HepG2 (cell line): Measurements from ENCODE around the gene KANSL3. TPM values are rescaled to one million over a fixed set of nuclear protein-coding genes. Genes with fewer than 3 reads are reported as not detected.

ENCODE experiments used
- ATF1 ChIP-seq: IDR thresholded peaks from 2 replicates; pipeline ENCODE4 v1.6.1; 2016; ENCODE audit warnings: mild to moderate bottlenecking, control low read depth
- HNRNPLL ChIP-seq: fragments of 200-400 bp; formaldehyde crosslinking; IDR thresholded peaks from 2 replicates; pipeline ENCODE4 v1.6.1; 2017; ENCODE audit warnings: mild to moderate bottlenecking, low read depth, low read length; ENCODE audit not compliant: poor library complexity, severe bottlenecking
- KDM3A ChIP-seq: IDR thresholded peaks from 2 replicates; pipeline ENCODE4 v1.6.1; 2018; ENCODE audit warnings: low read depth, missing compliant biosample characterization
- NBN ChIP-seq: fragments of 450-650 bp; conservative IDR thresholded peaks from 2 replicates; pipeline ENCODE4 v1.6.1; 2017
- NPAS2 ChIP-seq: sonication (generic); formaldehyde crosslinking; IDR thresholded peaks from 2 replicates; pipeline ENCODE4 v1.8.0; 2022; ENCODE audit warnings: mild to moderate bottlenecking, missing genetic modification reagents, borderline replicate concordance
- PPARG ChIP-seq: conservative IDR thresholded peaks from 2 replicates; pipeline ENCODE4 v1.6.1; 2016; ENCODE audit warnings: missing biosample characterization, missing genetic modification reagents
- SALL1 ChIP-seq: sonication (generic); formaldehyde crosslinking; IDR thresholded peaks from 2 replicates; pipeline ENCODE4 v1.8.0; 2022; ENCODE audit warnings: mild to moderate bottlenecking, missing genetic modification reagents
- TERF1 ChIP-seq: sonication (generic); formaldehyde crosslinking; IDR thresholded peaks from 2 replicates; pipeline ENCODE4 v1.8.0; 2022; ENCODE audit warnings: mild to moderate bottlenecking, missing genetic modification reagents, moderate library complexity
- TMF1 ChIP-seq: sonication (generic); formaldehyde crosslinking; IDR thresholded peaks from 2 replicates; pipeline ENCODE4 v1.8.1; 2022; ENCODE audit warnings: low read depth, missing genetic modification reagents
- ZBTB7A ChIP-seq: sonication (generic); formaldehyde crosslinking; IDR thresholded peaks from 2 replicates; pipeline ENCODE4 v1.8.0; 2022; ENCODE audit warnings: mild to moderate bottlenecking, missing genetic modification reagents
- ZNF335 ChIP-seq: sonication (generic); formaldehyde crosslinking; IDR thresholded peaks from 2 replicates; pipeline ENCODE4 v1.4.0; 2020; ENCODE audit warnings: missing genetic modification reagents
- ZNF788 ChIP-seq: sonication (generic); formaldehyde crosslinking; IDR thresholded peaks from 2 replicates; pipeline ENCODE4 v1.5.0; 2020; ENCODE audit warnings: mild to moderate bottlenecking, missing genetic modification reagents, borderline replicate concordance
- ZNF790 ChIP-seq: sonication (generic); formaldehyde crosslinking; IDR thresholded peaks from 2 replicates; pipeline ENCODE4 v1.8.0; 2022; ENCODE audit warnings: missing genetic modification reagents, mild to moderate bottlenecking, borderline replicate concordance
- ZXDC ChIP-seq: sonication (generic); formaldehyde crosslinking; IDR thresholded peaks from 2 replicates; pipeline ENCODE4 v1.5.0; 2020; ENCODE audit warnings: mild to moderate bottlenecking, missing genetic modification reagents
- polyA plus RNA-seq, 8 experiments: library from polyadenylated mRNA; depleted of rRNA in 3 of 8; stranded (reverse) in 7 of 8; unstranded in 1 of 8; fragments of >200 nt; fragmentation: Illumina TruSeq in 4 of 8; extraction: Trizol in 4 of 8; gene quantifications; 2 replicates each; pipeline versions ENCODE4 v1.2.1 to v1.2.3, GENCODE V29; 2011 to 2016; ENCODE audit warnings: low read depth in 4 of 8, missing spikeins in 1 of 8, mixed read lengths in 1 of 8; ENCODE audit not compliant: insufficient read depth in 1 of 8
- total RNA-seq, 5 experiments: library from RNA; depleted of rRNA; stranded (reverse); fragments of >200 nt; fragmentation: Illumina TruSeq; extraction: Trizol; gene quantifications; 2 replicates each; pipeline ENCODE4 v1.2.3, GENCODE V29; 2016; ENCODE audit warnings: low read depth in 1 of 5
- TF ChIP-seq, protein P1 (sequence below): sonication (generic); formaldehyde crosslinking; IDR thresholded peaks from 2 replicates; pipeline ENCODE4 v1.5.1; 2020; ENCODE audit warnings: mild to moderate bottlenecking, missing genetic modification reagents, moderate library complexity
- TF ChIP-seq, protein P2 (sequence below): sonication (generic); formaldehyde crosslinking; IDR thresholded peaks from 2 replicates; pipeline ENCODE4 v1.4.0; 2020; ENCODE audit warnings: missing genetic modification reagents, borderline replicate concordance
- TF ChIP-seq, protein P3 (sequence below): sonication (generic); formaldehyde crosslinking; IDR thresholded peaks from 2 replicates; pipeline ENCODE4 v1.4.0; 2020; ENCODE audit warnings: mild to moderate bottlenecking, low read depth, missing genetic modification reagents

Gene KANSL3
- total and polyA plus RNA-seq, 2 of the 13 experiments (the other 11 are each of a cell fraction or from before 2014, with no cell fraction given), result 20.8 to 37.3 TPM

GRCh38 chr2:96549967-96550786 is 87.9 kb downstream of the KANSL3 start (continued):
- TF ChIP-seq ZNF788 (peak; percentile 89; the same call in 1 of the 2 replicates), SALL1 (CRISPR knock-in tag) (peak; percentile 95), NPAS2 (CRISPR knock-in tag) (peak; percentile 97), ATF1 (CRISPR knock-in tag) (no peak), PPARG (peak; percentile 77), TERF1 (CRISPR knock-in tag) (no peak), NBN (no peak), TMF1 (peak; percentile 89), ZNF335 (CRISPR knock-in tag) (peak; percentile 57; the same call in 1 of the 2 replicates), KDM3A (peak; percentile 93), ZXDC (CRISPR knock-in tag) (no peak; the same call in 1 of the 2 replicates), ZBTB7A (CRISPR knock-in tag) (peak; percentile 75; the same call in 1 of the 2 replicates), ZNF790 (CRISPR knock-in tag) (no peak), HNRNPLL (peak; percentile 78)
- TF ChIP-seq, protein P1, sequence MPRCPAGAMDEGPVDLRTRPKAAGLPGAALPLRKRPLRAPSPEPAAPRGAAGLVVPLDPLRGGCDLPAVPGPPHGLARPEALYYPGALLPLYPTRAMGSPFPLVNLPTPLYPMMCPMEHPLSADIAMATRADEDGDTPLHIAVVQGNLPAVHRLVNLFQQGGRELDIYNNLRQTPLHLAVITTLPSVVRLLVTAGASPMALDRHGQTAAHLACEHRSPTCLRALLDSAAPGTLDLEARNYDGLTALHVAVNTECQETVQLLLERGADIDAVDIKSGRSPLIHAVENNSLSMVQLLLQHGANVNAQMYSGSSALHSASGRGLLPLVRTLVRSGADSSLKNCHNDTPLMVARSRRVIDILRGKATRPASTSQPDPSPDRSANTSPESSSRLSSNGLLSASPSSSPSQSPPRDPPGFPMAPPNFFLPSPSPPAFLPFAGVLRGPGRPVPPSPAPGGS, result peak; percentile 98
- TF ChIP-seq, protein P2, sequence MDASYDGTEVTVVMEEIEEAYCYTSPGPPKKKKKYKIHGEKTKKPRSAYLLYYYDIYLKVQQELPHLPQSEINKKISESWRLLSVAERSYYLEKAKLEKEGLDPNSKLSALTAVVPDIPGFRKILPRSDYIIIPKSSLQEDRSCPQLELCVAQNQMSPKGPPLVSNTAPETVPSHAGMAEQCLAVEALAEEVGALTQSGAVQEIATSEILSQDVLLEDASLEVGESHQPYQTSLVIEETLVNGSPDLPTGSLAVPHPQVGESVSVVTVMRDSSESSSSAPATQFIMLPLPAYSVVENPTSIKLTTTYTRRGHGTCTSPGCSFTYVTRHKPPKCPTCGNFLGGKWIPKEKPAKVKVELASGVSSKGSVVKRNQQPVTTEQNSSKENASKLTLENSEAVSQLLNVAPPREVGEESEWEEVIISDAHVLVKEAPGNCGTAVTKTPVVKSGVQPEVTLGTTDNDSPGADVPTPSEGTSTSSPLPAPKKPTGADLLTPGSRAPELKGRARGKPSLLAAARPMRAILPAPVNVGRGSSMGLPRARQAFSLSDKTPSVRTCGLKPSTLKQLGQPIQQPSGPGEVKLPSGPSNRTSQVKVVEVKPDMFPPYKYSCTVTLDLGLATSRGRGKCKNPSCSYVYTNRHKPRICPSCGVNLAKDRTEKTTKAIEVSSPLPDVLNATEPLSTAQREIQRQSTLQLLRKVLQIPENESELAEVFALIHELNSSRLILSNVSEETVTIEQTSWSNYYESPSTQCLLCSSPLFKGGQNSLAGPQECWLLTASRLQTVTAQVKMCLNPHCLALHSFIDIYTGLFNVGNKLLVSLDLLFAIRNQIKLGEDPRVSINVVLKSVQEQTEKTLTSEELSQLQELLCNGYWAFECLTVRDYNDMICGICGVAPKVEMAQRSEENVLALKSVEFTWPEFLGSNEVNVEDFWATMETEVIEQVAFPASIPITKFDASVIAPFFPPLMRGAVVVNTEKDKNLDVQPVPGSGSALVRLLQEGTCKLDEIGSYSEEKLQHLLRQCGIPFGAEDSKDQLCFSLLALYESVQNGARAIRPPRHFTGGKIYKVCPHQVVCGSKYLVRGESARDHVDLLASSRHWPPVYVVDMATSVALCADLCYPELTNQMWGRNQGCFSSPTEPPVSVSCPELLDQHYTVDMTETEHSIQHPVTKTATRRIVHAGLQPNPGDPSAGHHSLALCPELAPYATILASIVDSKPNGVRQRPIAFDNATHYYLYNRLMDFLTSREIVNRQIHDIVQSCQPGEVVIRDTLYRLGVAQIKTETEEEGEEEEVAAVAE (CRISPR knock-in tag), result no peak
- TF ChIP-seq, protein P3, sequence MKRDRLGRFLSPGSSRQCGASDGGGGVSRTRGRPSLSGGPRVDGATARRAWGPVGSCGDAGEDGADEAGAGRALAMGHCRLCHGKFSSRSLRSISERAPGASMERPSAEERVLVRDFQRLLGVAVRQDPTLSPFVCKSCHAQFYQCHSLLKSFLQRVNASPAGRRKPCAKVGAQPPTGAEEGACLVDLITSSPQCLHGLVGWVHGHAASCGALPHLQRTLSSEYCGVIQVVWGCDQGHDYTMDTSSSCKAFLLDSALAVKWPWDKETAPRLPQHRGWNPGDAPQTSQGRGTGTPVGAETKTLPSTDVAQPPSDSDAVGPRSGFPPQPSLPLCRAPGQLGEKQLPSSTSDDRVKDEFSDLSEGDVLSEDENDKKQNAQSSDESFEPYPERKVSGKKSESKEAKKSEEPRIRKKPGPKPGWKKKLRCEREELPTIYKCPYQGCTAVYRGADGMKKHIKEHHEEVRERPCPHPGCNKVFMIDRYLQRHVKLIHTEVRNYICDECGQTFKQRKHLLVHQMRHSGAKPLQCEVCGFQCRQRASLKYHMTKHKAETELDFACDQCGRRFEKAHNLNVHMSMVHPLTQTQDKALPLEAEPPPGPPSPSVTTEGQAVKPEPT, result peak; percentile 99
